Measurements from ENCODE around the gene ACTMAP. TPM values are rescaled to one million over a fixed set of nuclear protein-coding genes. Genes with fewer than 3 reads are reported as not detected.
A peak's percentile ranks its signal among the peaks of the same experiment; 100 is the strongest.

The ACTMAP gene
- total RNA-seq, 1 donor from 2014 or later: 12.7 TPM

- no peaks in the 10 kb centered on the region for H3K9me3 Mint-ChIP-seq
- ChIA-PET POLR2A (interaction anchor here (0.6 to 2.8 kb wide), 5 partner anchors 13 to 432 kb away, joined by 3 to 17 read pairs (median 5); partner anchors contain the start of genes COQ8B, ITPKC and RAB4B), CTCF (interaction anchor here (0.7 to 3.0 kb wide), 4 partner anchors 62 to 79 kb away, joined by 3 to 10 read pairs (median 3); no protein-coding TSS in a partner anchor)
- H3K27me3 Mint-ChIP-seq: no peaks in the 10 kb centered on the region
- DNase-seq: no peak
- no peak for TF ChIP-seq CTCF (IDR thresholded peaks at IDR 0.05)
- H3K27ac Mint-ChIP-seq: no peak overlapping the region
- intact Hi-C loops (cut with micrococcal nuclease): no loop called here
- H3K36me3 Mint-ChIP-seq (ENCODE audit: low read depth): peaks cover 11% of the 10 kb centered on the region
- peak; percentile 25 for ATAC-seq (ENCODE audit: low read depth)
- H3K4me1 Mint-ChIP-seq: peaks cover 16% of the 10 kb centered on the region
- no peak overlapping the region for H3K4me3 Mint-ChIP-seq
These were observed 5.5 kb downstream of the ACTMAP start for GRCh38 chr19:40744554-40745401.

- intact Hi-C loops (cut with micrococcal nuclease): no loop called here
- peaks cover 17% of the 10 kb centered on the region for H3K36me3 Mint-ChIP-seq (ENCODE audit: low read depth)
- H3K27ac Mint-ChIP-seq: no peak overlapping the region
- POLR2A ChIA-PET: interaction anchor here (0.6 to 2.8 kb wide), 5 partner anchors 14 to 38 kb away, joined by 3 to 17 read pairs (median 5); partner anchors contain the start of genes COQ8B, ITPKC and RAB4B
- H3K27me3 Mint-ChIP-seq: no peaks in the 10 kb centered on the region
- TF ChIP-seq CTCF (IDR thresholded peaks at IDR 0.05): no peak
- no peaks in the 10 kb centered on the region for H3K9me3 Mint-ChIP-seq
- no peak overlapping the region for H3K4me3 Mint-ChIP-seq
- no peak for ATAC-seq (ENCODE audit: low read depth)
- no peak for DNase-seq
- peaks cover 8% of the 10 kb centered on the region for H3K4me1 Mint-ChIP-seq
- CTCF ChIA-PET: interaction anchor here (1.0 to 3.0 kb wide), 2 partner anchors 63 to 78 kb away, joined by 3 to 10 read pairs; no protein-coding TSS in a partner anchor
These were observed 6.4 kb downstream of the ACTMAP start for GRCh38 chr19:40743926-40744325.

GRCh38 chr19:40742886-40743285, 7.4 kb downstream of the ACTMAP start:
- Mint-ChIP-seq H3K36me3 (ENCODE audit: low read depth) (peaks cover 23% of the 10 kb centered on the region), H3K4me3 (no peak overlapping the region), H3K9me3 (no peaks in the 10 kb centered on the region), H3K27me3 (no peaks in the 10 kb centered on the region), H3K27ac (no peak overlapping the region), H3K4me1 (peaks cover 3% of the 10 kb centered on the region)
- ChIA-PET POLR2A (interaction anchor here (0.7 to 2.8 kb wide), 4 partner anchors 26 to 827 kb away, joined by 3 to 17 read pairs (median 4); partner anchors contain the start of genes COQ8B, EGLN2, ITPKC and RAB4B), CTCF (interaction anchor here (2.3 to 3.0 kb wide), 2 partner anchors 64 to 79 kb away, joined by 6 to 10 read pairs; no protein-coding TSS in a partner anchor)
- no peak for TF ChIP-seq CTCF (IDR thresholded peaks at IDR 0.05)
- DNase-seq: no peak
- intact Hi-C loops (cut with micrococcal nuclease): no loop called here
- no peak for ATAC-seq (ENCODE audit: low read depth)

GRCh38 chr19:40742477-40742876, 7.8 kb downstream of the ACTMAP start:
- H3K27me3 Mint-ChIP-seq: no peaks in the 10 kb centered on the region
- H3K4me3 Mint-ChIP-seq: no peak overlapping the region
- H3K36me3 Mint-ChIP-seq (ENCODE audit: low read depth): peaks cover 25% of the 10 kb centered on the region
- no peaks in the 10 kb centered on the region for H3K9me3 Mint-ChIP-seq
- CTCF ChIA-PET: interaction anchor here (2.3 kb wide), 1 partner anchor 79 kb away, joined by 6 read pairs; no protein-coding TSS in a partner anchor
- TF ChIP-seq CTCF (IDR thresholded peaks at IDR 0.05): no peak
- ATAC-seq (ENCODE audit: low read depth) (no peak), DNase-seq (no peak)
- H3K4me1 Mint-ChIP-seq: peaks cover 3% of the 10 kb centered on the region
- POLR2A ChIA-PET: interaction anchor here (0.7 to 2.8 kb wide), 5 partner anchors 25 to 828 kb away, joined by 3 to 17 read pairs (median 4); partner anchors contain the start of genes COQ8B, EGLN2, ITPKC and RAB4B
- intact Hi-C loops (cut with micrococcal nuclease): no loop called here
- H3K27ac Mint-ChIP-seq: no peak overlapping the region
